HG03442 (cell line): Measurements from ENCODE around the gene ZNF446.
"Not testable (repeated sequence)": the region's sequence is repeated elsewhere in the genome, so short reads cannot be mapped to it uniquely, and the experiment has no call there.

Source experiments
- ATAC-seq: cut with Tn5 transposase; IDR thresholded peaks from one replicate; pipeline ENCODE4 v1.9.1; 2021; ENCODE audit warnings: mild to moderate bottlenecking, moderate library complexity; ENCODE audit not compliant: unreplicated experiment

The ZNF446 gene

DNA sequence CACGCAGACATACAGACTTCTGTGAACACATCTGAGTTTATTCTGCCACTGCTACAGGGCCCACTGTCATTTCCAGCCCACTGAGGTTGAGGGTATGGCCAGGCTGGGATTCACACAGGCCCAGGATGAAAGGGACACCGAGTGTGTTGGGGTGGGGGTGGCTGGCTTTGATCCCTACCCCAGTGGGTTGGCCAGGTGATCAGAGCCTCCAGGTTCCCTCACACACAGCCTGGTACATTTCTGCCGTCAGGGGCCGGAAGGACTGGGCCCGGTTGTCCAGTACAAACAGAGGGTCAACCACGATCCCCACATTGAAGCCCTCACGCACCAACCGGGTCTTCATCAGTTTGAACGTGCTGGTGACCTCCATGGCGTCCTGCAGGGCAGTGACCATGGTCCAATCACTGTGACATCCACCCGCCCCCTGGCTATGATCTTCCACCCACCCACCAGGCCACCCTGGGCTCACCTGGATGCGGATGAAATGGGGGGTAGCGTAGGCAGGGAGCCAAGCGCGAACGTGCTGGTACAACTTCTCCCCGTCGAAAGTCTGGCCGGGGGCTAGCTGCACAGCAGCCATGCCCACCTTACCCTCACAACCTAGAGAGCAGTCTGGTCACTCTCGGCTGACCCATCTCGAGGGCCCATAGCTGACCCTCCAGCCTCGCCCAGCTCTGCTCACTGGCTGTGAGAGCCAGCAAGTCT lies 22.3 kb downstream of the ZNF446 start:
- no peak for ATAC-seq

- peak; percentile 92 for ATAC-seq
Observed at GRCh38 chr19:58499021-58499927, 23.1 kb downstream of the ZNF446 start.

DNA sequence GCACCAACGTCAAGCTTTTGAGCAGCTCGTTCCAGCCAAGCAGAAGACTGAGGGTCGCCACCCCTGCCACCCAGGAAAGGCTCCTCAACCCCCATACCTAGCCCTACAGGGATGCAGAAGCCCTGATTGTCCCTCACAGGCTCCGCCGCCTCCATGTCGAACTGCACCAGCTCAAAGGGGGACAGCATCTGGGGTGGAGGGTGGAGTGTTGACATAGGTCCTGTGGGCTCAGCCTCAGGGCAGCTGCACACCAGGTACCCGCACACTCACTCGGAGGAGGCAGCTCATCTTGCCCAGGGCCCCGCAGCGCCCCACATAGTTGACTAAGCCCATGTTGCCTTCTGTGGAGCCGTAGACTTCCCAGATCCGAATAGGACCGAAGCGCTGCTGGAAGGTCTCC lies 24.1 kb downstream of the ZNF446 start:
- no peak for ATAC-seq

- not testable (repeated sequence) for ATAC-seq
Observed at GRCh38 chr19:58507602-58508223, 31.6 kb downstream of the ZNF446 start.

GRCh38 chr19:58509731-58510083 lies 33.6 kb downstream of the ZNF446 start:
- ATAC-seq: no peak

GRCh38 chr19:58510084-58510862 lies 34.1 kb downstream of the ZNF446 start:
- no peak for ATAC-seq

GRCh38 chr19:58511353-58512208 lies 35.4 kb downstream of the ZNF446 start, which contains the start of gene SLC27A5:
Gene SLC27A5 (minus strand): TSS chr19:58511992. CDS start chr19:58511955, 37 bp downstream.
- ATAC-seq: no peak

- ATAC-seq: no peak
Observed at GRCh38 chr19:58513213-58513693, 37.1 kb downstream of the ZNF446 start.

GRCh38 chr19:58513694-58514563 lies 37.8 kb downstream of the ZNF446 start:
- peak; percentile 66 for ATAC-seq

DNA sequence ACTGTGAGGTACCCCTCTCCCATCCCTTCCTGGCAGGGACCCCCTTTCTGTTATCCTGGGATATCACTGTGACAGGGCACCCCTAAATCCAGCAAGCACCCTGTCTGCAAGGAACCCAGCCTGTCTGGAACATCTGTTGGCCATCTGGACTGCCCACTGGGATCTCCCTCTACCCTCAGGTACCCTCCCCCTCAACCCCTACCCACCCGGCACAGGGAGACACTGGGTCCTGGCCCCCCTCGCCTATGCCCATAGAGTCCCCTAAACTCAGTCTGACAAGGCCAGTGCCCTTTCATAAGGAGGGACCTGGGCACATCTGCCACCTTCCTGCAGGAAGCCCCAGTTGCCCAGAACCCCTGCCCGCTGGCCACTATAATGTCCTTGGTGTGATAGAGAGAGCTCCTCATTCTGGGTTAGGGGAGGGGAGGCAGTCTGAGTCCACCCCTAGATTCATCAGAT lies 38.4 kb downstream of the ZNF446 start:
- ATAC-seq: no peak

GRCh38 chr19:58515259-58515658 lies 39.1 kb downstream of the ZNF446 start:
- no peak for ATAC-seq

- no peak for ATAC-seq
Observed at GRCh38 chr19:58516246-58516836, 40.2 kb downstream of the ZNF446 start.

- no peak for ATAC-seq
Observed at GRCh38 chr19:58516964-58517833, 41.0 kb downstream of the ZNF446 start.

DNA sequence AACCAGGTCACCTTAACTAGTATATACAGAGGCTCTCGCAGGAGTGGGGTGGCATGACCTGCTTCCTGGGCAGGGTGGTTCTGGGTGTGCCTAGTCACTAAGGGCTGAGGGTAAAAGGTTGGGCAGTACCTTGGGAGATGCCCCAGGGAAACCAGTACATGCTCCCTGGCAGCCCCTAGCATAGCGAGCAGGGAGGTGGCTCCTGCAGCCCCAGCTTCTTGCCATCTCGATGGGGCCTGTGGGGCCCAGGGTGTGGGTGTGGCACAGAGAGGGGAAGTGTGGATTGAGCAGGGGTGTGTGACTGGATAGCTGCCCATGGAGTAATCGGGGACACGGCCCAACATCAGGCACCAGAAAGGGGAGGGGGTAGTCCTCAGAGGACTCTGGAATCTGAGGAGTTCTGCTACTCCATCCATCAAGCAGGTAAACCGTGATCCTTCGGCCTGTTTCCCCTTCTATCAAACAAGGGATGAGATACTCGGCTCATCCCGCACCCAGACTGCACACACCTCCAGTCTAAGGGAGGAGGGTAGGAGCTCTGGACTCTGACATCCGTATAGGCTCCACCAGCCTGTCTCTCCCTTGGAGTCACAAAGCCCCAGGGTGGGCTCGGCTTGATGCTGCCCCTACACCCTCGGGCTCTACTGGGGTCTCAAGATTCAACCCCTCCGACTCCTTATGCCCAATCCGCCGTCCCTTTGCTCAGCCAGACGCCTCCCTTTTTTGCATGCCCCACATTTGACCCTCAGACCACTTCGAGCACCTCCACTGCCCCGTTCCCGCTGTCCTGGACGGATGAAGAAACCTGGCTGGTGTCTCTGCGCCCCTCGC lies 42.3 kb downstream of the ZNF446 start:
- ATAC-seq: no peak

DNA sequence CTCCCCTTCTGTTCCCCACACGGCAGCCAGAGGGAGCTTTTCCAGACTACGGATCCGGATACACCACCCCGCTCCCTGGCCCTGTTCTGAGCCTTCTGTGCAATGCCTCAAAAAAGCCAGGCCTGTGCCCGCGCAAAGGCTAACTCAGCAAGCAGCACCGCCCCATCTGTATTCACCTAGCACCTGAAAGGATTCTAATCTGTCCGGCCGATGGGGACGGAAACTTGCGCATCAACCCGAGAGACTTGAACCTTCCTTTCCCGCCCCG lies 42.9 kb downstream of the ZNF446 start:
- peak; percentile 2 for ATAC-seq

GRCh38 chr19:58519355-58520256 lies 43.5 kb downstream of the ZNF446 start, which contains the start of gene ZBTB45:
Gene ZBTB45 (minus strand): TSS chr19:58519810. CDS start chr19:58517673, 2,137 bp downstream.
- ATAC-seq: peak; percentile 76
